ENCODE data around the gene GLIPR1L2.

Gene GLIPR1L2

DNA sequence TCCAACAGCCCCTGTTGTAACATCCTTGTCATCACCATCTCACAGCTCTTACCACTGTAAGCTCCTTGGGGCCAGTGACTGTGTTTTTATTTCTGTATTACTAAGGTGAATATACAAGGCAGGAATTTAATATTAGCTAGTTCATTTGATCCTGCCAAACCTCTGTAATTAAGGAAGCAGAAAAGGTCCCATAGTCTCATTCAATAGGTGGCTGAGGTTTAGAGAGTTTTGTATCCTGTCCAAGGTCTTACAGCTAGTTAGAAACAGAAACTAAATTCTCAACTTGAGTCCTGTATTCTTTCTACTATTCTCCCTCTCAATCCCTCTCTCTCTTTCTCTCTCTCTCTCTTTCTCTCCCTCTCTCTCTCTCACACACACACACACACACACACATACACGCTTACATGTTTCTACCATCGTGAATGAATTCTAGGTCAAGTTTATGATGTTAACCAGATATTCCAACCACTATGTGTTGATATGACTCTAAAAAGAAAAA is 89.1 kb downstream of the GLIPR1L2 start:
- DNase-seq, result no peak

GRCh38 chr12:75480469-75480949 is 89.6 kb downstream of the GLIPR1L2 start, which contains the start of gene GLIPR1:
Gene GLIPR1 (plus strand): TSS chr12:75480755. CDS start chr12:75480881, 126 bp downstream.
- peak; percentile 11 for DNase-seq

DNA sequence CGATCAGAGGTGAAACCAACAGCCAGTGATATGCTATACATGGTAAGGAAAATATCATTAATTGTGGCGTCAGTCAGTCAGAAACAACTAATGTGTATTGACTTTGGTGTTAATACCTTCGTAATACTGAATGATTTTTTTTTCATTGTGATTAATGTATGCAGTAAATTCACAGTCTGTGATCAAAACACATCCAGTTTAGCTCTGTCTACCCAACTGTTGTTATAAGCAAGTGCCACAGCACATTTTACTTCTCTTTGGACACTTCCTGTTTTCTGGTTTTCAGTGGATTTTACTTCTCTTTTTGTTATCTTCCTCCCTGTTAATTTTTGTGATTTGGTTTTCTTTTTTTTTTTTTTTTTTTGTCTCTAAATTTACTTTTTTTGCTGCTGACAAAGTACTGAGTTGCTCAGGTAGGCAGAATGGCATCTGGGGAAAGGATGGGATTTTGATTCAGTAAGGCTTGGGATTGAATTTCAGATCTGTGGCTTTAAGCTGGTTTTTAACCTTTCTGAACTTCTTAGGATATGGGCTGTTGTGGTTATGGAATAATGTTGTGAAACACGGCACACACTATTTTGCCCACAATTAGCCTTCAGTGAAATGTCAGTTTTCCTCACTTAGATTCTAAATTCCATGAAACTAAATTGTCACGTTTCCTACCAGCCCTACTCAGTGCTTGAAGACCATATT is 90.3 kb downstream of the GLIPR1L2 start:
- no peak for DNase-seq

DNA sequence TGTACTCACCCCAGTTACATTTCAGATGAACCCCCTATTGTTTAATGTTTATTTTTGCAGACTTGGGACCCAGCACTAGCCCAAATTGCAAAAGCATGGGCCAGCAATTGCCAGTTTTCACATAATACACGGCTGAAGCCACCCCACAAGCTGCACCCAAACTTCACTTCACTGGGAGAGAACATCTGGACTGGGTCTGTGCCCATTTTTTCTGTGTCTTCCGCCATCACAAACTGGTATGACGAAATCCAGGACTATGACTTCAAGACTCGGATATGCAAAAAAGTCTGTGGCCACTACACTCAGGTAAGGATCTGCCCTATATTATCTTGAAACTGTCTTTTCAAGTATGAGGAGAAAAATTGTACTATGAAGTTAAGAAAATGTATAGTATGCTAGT is 90.9 kb downstream of the GLIPR1L2 start:
- no peak for DNase-seq
